Tibial nerve (tissue), 4 donors: Measurements from ENCODE around the gene HMOX2. TPM values are rescaled to one million over a fixed set of nuclear protein-coding genes. Genes with fewer than 3 reads are reported as not detected.

Source experiments
- DNase-seq, 2 donors: peaks; one replicate each; pipeline ENCODE4 v3.0.0-alpha.2; 2019; ENCODE audit warnings: low spot score in 2 of 2
- H3K27ac ChIP-seq, 4 donors: fragments of 200-600 bp; sonication (generic) in 3 of 4; one replicate each; pipeline ENCODE4 v1.5.1; 2017 to 2019; ENCODE audit warnings: mild to moderate bottlenecking in 1 of 4
- H3K27me3 ChIP-seq, 2 donors: fragments of 200-600 bp; sonication (generic) in 1 of 2; one replicate each; pipeline versions ENCODE4 v1.5.1 to v1.6.0; 2017 to 2019
- H3K36me3 ChIP-seq, 3 donors: fragments of 200-600 bp; sonication (generic); one replicate each; pipeline ENCODE4 v1.5.1; 2018 to 2019
- H3K4me1 ChIP-seq, 4 donors: fragments of 200-600 bp; sonication (generic) in 3 of 4; one replicate each; pipeline ENCODE4 v1.5.1; 2017 to 2019
- H3K4me3 ChIP-seq, 4 donors: fragments of 200-600 bp; sonication (generic) in 3 of 4; one replicate each; pipeline ENCODE4 v1.5.1; 2017 to 2019; ENCODE audit warnings: mild to moderate bottlenecking in 1 of 4, moderate library complexity in 1 of 4
- H3K9me3 ChIP-seq, 4 donors: fragments of 200-600 bp; sonication (generic) in 3 of 4; one replicate each; pipeline ENCODE4 v1.5.1; 2017 to 2019
- CTCF ChIP-seq, 5 experiments: fragments of 200-600 bp in 3 of 5; fragments of 450-650 bp in 2 of 5; sonication (generic) in 3 of 5; IDR thresholded peaks; one replicate each; pipeline ENCODE4 v1.5.1; 2016 to 2019; ENCODE audit warnings: antibody characterized with exemption in 5 of 5, mild to moderate bottlenecking in 3 of 5, moderate library complexity in 2 of 5
- EP300 ChIP-seq, 2 donors: sonication (generic); formaldehyde crosslinking; IDR thresholded peaks; one replicate each; pipeline ENCODE4 v1.6.1; 2017; ENCODE audit warnings: antibody characterized with exemption in 2 of 2, mild to moderate bottlenecking in 1 of 2
- POLR2A ChIP-seq, 2 donors: fragments of 450-650 bp; IDR thresholded peaks; one replicate each; pipeline ENCODE4 v1.6.1; 2017; ENCODE audit warnings: antibody characterized with exemption in 2 of 2, mild to moderate bottlenecking in 2 of 2, moderate library complexity in 2 of 2
- WGBS, 2 donors: methylation state at CpG; one replicate each; pipeline ENCODE4 v1.1.5; 2018; 5-methylcytosine and 5-hydroxymethylcytosine counted together
- total RNA-seq, 4 donors: library from RNA; depleted of rRNA; stranded (reverse); fragments of >200 nt; gene quantifications; one replicate each; pipeline ENCODE4 v1.1.0, GENCODE V29; 2016

The HMOX2 gene
- total RNA-seq, 4 donors from 2014 or later: 55.7 to 75.6 (median 63.1) TPM

GRCh38 chr16:4529085-4530060, 53.2 kb downstream of the HMOX2 start:
- peak overlapping the region in 1 of 4 donors; percentile 22 for H3K27ac ChIP-seq
- no peak for TF ChIP-seq EP300 (IDR thresholded peaks at IDR 0.05)
- TF ChIP-seq POLR2A (IDR thresholded peaks at IDR 0.05): no peak
- no peak for TF ChIP-seq CTCF (IDR thresholded peaks at IDR 0.05)

DNA sequence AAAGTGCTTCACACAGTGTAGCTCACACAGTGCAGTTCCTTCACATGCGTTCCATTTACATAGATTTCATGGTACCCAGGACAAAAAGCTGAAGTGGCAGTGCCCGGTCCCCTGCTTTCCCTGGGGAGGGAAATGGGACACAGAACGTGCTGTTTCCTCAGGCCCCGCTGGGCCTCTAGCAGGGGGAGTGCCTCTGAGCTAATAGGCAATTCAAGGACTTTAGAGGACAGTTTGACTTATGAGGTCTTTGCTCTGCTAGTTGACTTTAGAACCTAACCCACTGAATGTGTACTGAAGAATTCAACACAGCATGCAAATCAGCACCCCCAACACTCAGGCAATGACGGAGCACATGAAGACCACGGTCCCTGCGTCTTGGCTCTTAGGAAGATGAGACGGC, 55.6 kb downstream of the HMOX2 start:
- Histone ChIP-seq H3K27me3 (no peaks in the 10 kb centered on the region), H3K9me3 (no peaks in the 10 kb centered on the region), H3K36me3 (peaks cover 0 to 32% (median 0%) of the 10 kb centered on the region in 3 donors), H3K27ac (no peak overlapping the region), H3K4me1 (peaks cover 0 to 28% (median 1%) of the 10 kb centered on the region in 4 donors), H3K4me3 (no peak overlapping the region)
- TF ChIP-seq EP300 (IDR thresholded peaks at IDR 0.05) (no peak), POLR2A (IDR thresholded peaks at IDR 0.05) (no peak), CTCF (IDR thresholded peaks at IDR 0.05) (no peak)
- WGBS, 2 donors: 87 to 90% methylated on average over 8 of the region's 8 CpGs
- DNase-seq: no peak

More at GRCh38 chr16:4529085-4530060, 53.2 kb downstream of the HMOX2 start:
- H3K4me1 ChIP-seq: peaks cover 0 to 31% (median 0%) of the 10 kb centered on the region in 4 donors
- DNase-seq: no peak
- no peaks in the 10 kb centered on the region for H3K27me3 ChIP-seq
- no peaks in the 10 kb centered on the region for H3K9me3 ChIP-seq
- H3K36me3 ChIP-seq: peaks cover 0 to 26% (median 0%) of the 10 kb centered on the region in 3 donors
- WGBS, 2 donors: 48 to 51% methylated on average over 16 of the region's 16 CpGs
- H3K4me3 ChIP-seq: no peak overlapping the region

DNA sequence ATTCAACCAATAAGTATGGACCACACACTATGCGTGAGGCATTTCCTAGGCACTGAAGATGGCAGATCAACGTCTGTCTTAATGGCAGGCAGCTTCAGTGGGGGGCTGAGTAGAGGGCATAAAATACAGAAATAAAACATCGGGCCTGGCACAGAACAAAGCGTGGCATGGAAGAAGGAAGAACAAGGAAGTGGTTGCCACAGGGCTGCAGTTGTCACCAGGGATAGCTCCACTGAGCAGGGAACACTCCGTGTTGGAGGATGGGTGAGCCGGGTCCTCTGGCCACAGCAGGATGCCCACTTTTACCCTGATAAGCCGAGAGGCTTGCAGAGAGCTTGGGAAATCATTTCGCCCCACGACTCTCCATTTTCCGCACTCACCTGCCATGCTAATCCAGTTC, 56.0 kb downstream of the HMOX2 start:
- 94% methylated on average over 10 of the region's 10 CpGs for WGBS, 2 donors
- peaks cover 0 to 32% (median 0%) of the 10 kb centered on the region in 3 donors for H3K36me3 ChIP-seq

DNA sequence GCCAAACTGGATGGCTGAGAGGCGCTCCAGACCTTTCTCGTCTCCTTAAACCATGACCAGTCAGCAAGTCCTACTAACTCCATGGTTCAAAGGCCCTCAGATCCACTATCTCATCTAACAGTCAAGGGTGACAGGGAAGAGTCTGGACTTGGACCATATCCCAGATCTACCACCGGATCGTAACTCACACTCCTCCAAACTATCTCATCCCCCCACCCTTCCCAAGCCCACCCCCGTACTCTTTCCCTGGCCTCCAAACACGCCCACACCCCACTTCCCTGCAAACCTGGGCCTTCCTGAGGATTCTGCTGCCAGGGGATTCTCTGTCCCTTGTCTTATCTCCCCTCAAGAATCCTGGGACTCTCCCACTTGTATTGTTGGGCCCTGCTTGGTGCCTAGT, 57.3 kb downstream of the HMOX2 start:
- no peak for TF ChIP-seq POLR2A (IDR thresholded peaks at IDR 0.05)
- no peak for TF ChIP-seq EP300 (IDR thresholded peaks at IDR 0.05)
- no peak for TF ChIP-seq CTCF (IDR thresholded peaks at IDR 0.05)

More for the DNA sequence above, 56.0 kb downstream of the HMOX2 start:
- no peaks in the 10 kb centered on the region for H3K9me3 ChIP-seq
- H3K4me3 ChIP-seq: no peak overlapping the region
- no peak for DNase-seq
- H3K27me3 ChIP-seq: no peaks in the 10 kb centered on the region
- TF ChIP-seq CTCF (IDR thresholded peaks at IDR 0.05) (no peak), POLR2A (IDR thresholded peaks at IDR 0.05) (no peak), EP300 (IDR thresholded peaks at IDR 0.05) (no peak)
- H3K4me1 ChIP-seq: peaks cover 0 to 32% (median 4%) of the 10 kb centered on the region in 4 donors
- H3K27ac ChIP-seq: no peak overlapping the region

More for the DNA sequence above, 57.3 kb downstream of the HMOX2 start:
- no peak for DNase-seq
- Histone ChIP-seq H3K9me3 (no peaks in the 10 kb centered on the region), H3K4me1 (peaks cover 0 to 37% (median 8%) of the 10 kb centered on the region in 4 donors), H3K27me3 (no peaks in the 10 kb centered on the region), H3K27ac (peak overlapping the region in 1 of 4 donors; percentile 59), H3K4me3 (no peak overlapping the region), H3K36me3 (peaks cover 0 to 32% (median 0%) of the 10 kb centered on the region in 3 donors)
- 83 to 87% methylated on average over 6 of the region's 6 CpGs for WGBS, 2 donors
